ENCODE results near the gene ADARB2. TPM values are rescaled to one million over a fixed set of nuclear protein-coding genes. Genes with fewer than 3 reads are reported as not detected.

ADARB2 gene
- total RNA-seq, 1 experiment from 2014 or later = not detected

DNA sequence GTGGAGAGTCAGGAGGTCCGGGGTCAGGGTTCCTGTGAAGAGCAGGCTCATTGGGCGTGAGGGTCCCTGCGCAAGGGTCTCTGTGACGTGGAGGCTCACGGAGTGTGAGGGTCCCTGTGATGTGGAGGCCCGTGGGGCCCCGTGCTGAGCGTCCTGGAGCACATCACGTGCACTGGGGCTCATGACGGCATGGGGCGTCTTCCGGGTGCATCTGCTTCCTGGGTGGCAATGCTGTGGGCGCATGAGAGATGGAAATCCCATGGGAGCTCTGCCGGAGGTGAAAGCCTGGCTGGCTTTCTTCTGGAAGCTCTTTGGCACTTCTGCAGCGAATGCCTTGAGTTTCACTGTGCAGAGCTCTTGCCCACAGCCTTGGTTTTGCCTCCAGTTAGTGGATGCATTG lies 609.7 kb downstream of the ADARB2 start:
- no peak for DNase-seq (ENCODE audit: low read depth)
